ENCODE measurements around the gene XYLT1. TPM values are rescaled to one million over a fixed set of nuclear protein-coding genes. Genes with fewer than 3 reads are reported as not detected.
"Not testable (repeated sequence)": the region's sequence is repeated elsewhere in the genome, so short reads cannot be mapped to it uniquely, and the experiment has no call there.

The XYLT1 gene
- total RNA-seq, 1 experiment from 2014 or later: 12.5 TPM

GRCh38 chr16:17411263-17411662, 59.5 kb downstream of the XYLT1 start:
- no peaks in the 10 kb centered on the region for H3K4me1 ChIP-seq
- no TSS peak for BruUV-seq (replicated peaks)
- no peak overlapping the region for H3K4me3 ChIP-seq (ENCODE audit: low read depth, low read length)
- TF ChIP-seq CTCF (IDR thresholded peaks at IDR 0.05; ENCODE audit: insufficient read depth in 1 of 2, low read depth in 1 of 2, low read length in 1 of 2, severe bottlenecking in 1 of 2, unreplicated experiment in 1 of 2): no peak
- H3K36me3 ChIP-seq (ENCODE audit: control insufficient read depth, insufficient read depth, low read length): no peaks in the 10 kb centered on the region
- intact Hi-C loops (cut with micrococcal nuclease; ENCODE audit: unreplicated experiment): no loop called here
- Mint-ChIP-seq H3K9me3 (ENCODE audit: unreplicated experiment) (no peaks in the 10 kb centered on the region), H3K36me3 (ENCODE audit: insufficient read depth, unreplicated experiment) (no peaks in the 10 kb centered on the region), H3K27ac (ENCODE audit: unreplicated experiment) (no peak overlapping the region), H3K4me1 (ENCODE audit: low read depth, unreplicated experiment) (no peaks in the 10 kb centered on the region), H3K27me3 (ENCODE audit: insufficient read depth, unreplicated experiment) (no peaks in the 10 kb centered on the region), H3K4me3 (ENCODE audit: unreplicated experiment) (no peak overlapping the region)
- ChIA-PET CTCF (no interaction called here), POLR2A (no interaction called here)
- H3K27me3 ChIP-seq (replicated peaks; ENCODE audit: control insufficient read depth, insufficient read depth, low read length): no peaks in the 10 kb centered on the region
- no peaks in the 10 kb centered on the region for H3K9me3 ChIP-seq
- DNase-seq: no peak

GRCh38 chr16:17410316-17410715, 60.4 kb downstream of the XYLT1 start:
- POLR2A ChIA-PET; intact Hi-C loops (cut with micrococcal nuclease; ENCODE audit: unreplicated experiment); DNase-seq; H3K9me3 Mint-ChIP-seq (ENCODE audit: unreplicated experiment); BruUV-seq (replicated peaks); H3K4me1 ChIP-seq; CTCF ChIA-PET; H3K4me1 Mint-ChIP-seq (ENCODE audit: low read depth, unreplicated experiment); H3K27ac Mint-ChIP-seq (ENCODE audit: unreplicated experiment); H3K36me3 Mint-ChIP-seq (ENCODE audit: insufficient read depth, unreplicated experiment); H3K27me3 ChIP-seq (replicated peaks; ENCODE audit: control insufficient read depth, insufficient read depth, low read length); H3K27me3 Mint-ChIP-seq (ENCODE audit: insufficient read depth, unreplicated experiment); H3K4me3 ChIP-seq (ENCODE audit: low read depth, low read length); H3K36me3 ChIP-seq (ENCODE audit: control insufficient read depth, insufficient read depth, low read length); H3K9me3 ChIP-seq; H3K4me3 Mint-ChIP-seq (ENCODE audit: unreplicated experiment): not testable (repeated sequence)

GRCh38 chr16:17409894-17410293, 60.9 kb downstream of the XYLT1 start:
- no peaks in the 10 kb centered on the region for H3K4me1 ChIP-seq
- intact Hi-C loops (cut with micrococcal nuclease; ENCODE audit: unreplicated experiment): no loop called here
- no peak overlapping the region for H3K4me3 Mint-ChIP-seq (ENCODE audit: unreplicated experiment)
- no peaks in the 10 kb centered on the region for H3K27me3 Mint-ChIP-seq (ENCODE audit: insufficient read depth, unreplicated experiment)
- no peaks in the 10 kb centered on the region for H3K27me3 ChIP-seq (replicated peaks; ENCODE audit: control insufficient read depth, insufficient read depth, low read length)
- ChIA-PET CTCF (no interaction called here), POLR2A (no interaction called here)
- no peak overlapping the region for H3K4me3 ChIP-seq (ENCODE audit: low read depth, low read length)
- BruUV-seq (replicated peaks): no TSS peak
- no peaks in the 10 kb centered on the region for H3K4me1 Mint-ChIP-seq (ENCODE audit: low read depth, unreplicated experiment)
- H3K9me3 Mint-ChIP-seq (ENCODE audit: unreplicated experiment): no peaks in the 10 kb centered on the region
- H3K36me3 Mint-ChIP-seq (ENCODE audit: insufficient read depth, unreplicated experiment): no peaks in the 10 kb centered on the region
- DNase-seq: no peak
- no peak for TF ChIP-seq CTCF (IDR thresholded peaks at IDR 0.05; ENCODE audit: insufficient read depth in 1 of 2, low read depth in 1 of 2, low read length in 1 of 2, severe bottlenecking in 1 of 2, unreplicated experiment in 1 of 2)
- H3K36me3 ChIP-seq (ENCODE audit: control insufficient read depth, insufficient read depth, low read length): no peaks in the 10 kb centered on the region
- no peak overlapping the region for H3K27ac Mint-ChIP-seq (ENCODE audit: unreplicated experiment)
- no peaks in the 10 kb centered on the region for H3K9me3 ChIP-seq

- ChIA-PET CTCF (no interaction called here), POLR2A (no interaction called here)
- no peaks in the 10 kb centered on the region for H3K27me3 Mint-ChIP-seq (ENCODE audit: insufficient read depth, unreplicated experiment)
- no peaks in the 10 kb centered on the region for H3K4me1 Mint-ChIP-seq (ENCODE audit: low read depth, unreplicated experiment)
- H3K36me3 Mint-ChIP-seq (ENCODE audit: insufficient read depth, unreplicated experiment): no peaks in the 10 kb centered on the region
- Histone ChIP-seq H3K4me3 (ENCODE audit: low read depth, low read length) (no peak overlapping the region), H3K9me3 (no peaks in the 10 kb centered on the region), H3K4me1 (no peaks in the 10 kb centered on the region), H3K27me3 (replicated peaks; ENCODE audit: control insufficient read depth, insufficient read depth, low read length) (no peaks in the 10 kb centered on the region), H3K36me3 (ENCODE audit: control insufficient read depth, insufficient read depth, low read length) (no peaks in the 10 kb centered on the region)
- H3K27ac Mint-ChIP-seq (ENCODE audit: unreplicated experiment): no peak overlapping the region
- H3K4me3 Mint-ChIP-seq (ENCODE audit: unreplicated experiment): no peak overlapping the region
- DNase-seq: no peak
- TF ChIP-seq CTCF (IDR thresholded peaks at IDR 0.05; ENCODE audit: insufficient read depth in 1 of 2, low read depth in 1 of 2, low read length in 1 of 2, severe bottlenecking in 1 of 2, unreplicated experiment in 1 of 2): no peak
- no TSS peak for BruUV-seq (replicated peaks)
- intact Hi-C loops (cut with micrococcal nuclease; ENCODE audit: unreplicated experiment): no loop called here
- H3K9me3 Mint-ChIP-seq (ENCODE audit: unreplicated experiment): no peaks in the 10 kb centered on the region
These were observed 61.8 kb downstream of the XYLT1 start for GRCh38 chr16:17408955-17409441.
